ENCODE results near the gene RAB4A.

- TF ChIP-seq CTCF (IDR thresholded peaks at IDR 0.05) (no peak), POLR2A (IDR thresholded peaks at IDR 0.05) (no peak)
Measured at GRCh38 chr1:229310833-229311232, 39.9 kb downstream of the RAB4A start.
